PC-3 (cell line): ENCODE measurements around the gene ADGRV1. TPM values are rescaled to one million over a fixed set of nuclear protein-coding genes. Genes with fewer than 3 reads are reported as not detected.

Source experiments
- ATAC-seq: fragments of 200-7000 bp; cut with Tn5 transposase; 2 replicates; pipeline ENCODE4 v1.9.1; 2020; ENCODE audit warnings: mild to moderate bottlenecking, moderate library complexity
- BruUV-seq: library from RNA; stranded (reverse); fragments of 400-500 nt; replicated peaks from 2 replicates; lab custom pipeline; 2021; lab: Mats Ljungman, UMichigan
- CTCF ChIA-PET: fragments of 300-600 bp; sonication (Branson Sonifier 250); formaldehyde crosslinking; loops from one replicate; lab custom pipeline; 2022; ENCODE audit warnings: antibody characterized with exemption; lab: Charles Lee
- POLR2A ChIA-PET: fragments of 300-600 bp; sonication (Branson Sonifier 250); formaldehyde crosslinking; loops from one replicate; lab custom pipeline; 2022; ENCODE audit warnings: antibody characterized with exemption; ENCODE audit not compliant: unreplicated experiment; lab: Charles Lee
- DNase-seq: peaks from one replicate; pipeline ENCODE4 v3.0.0-alpha.2; 2015
- H2AFZ ChIP-seq: fragments of 300-600 bp; sonication (generic); 2 replicates; pipeline ENCODE4 v1.6.0; 2016; ENCODE audit warnings: antibody characterized with exemption, low read length
- H3F3A ChIP-seq: fragments of 300-600 bp; sonication (generic); one replicate; pipeline ENCODE4 v1.6.0; 2017; ENCODE audit warnings: antibody characterized with exemption, low read length, control low read depth, mild to moderate bottlenecking; ENCODE audit not compliant: unreplicated experiment
- H3K27ac ChIP-seq: fragments of 300-600 bp; sonication (generic); 2 replicates; pipeline ENCODE4 v1.5.1; 2016; ENCODE audit warnings: mild to moderate bottlenecking, low read length
- H3K27me3 ChIP-seq: fragments of 300-600 bp; sonication (generic); 2 replicates; pipeline ENCODE4 v1.6.1; 2016; ENCODE audit warnings: low read length, mixed read lengths
- H3K36me3 ChIP-seq: fragments of 300-600 bp; sonication (generic); 2 replicates; pipeline ENCODE4 v1.6.1; 2016; ENCODE audit warnings: low read depth, mixed run types, low read length, mixed read lengths
- H3K4me1 ChIP-seq: fragments of 300-600 bp; sonication (generic); 2 replicates; pipeline ENCODE4 v1.5.1; 2016; ENCODE audit warnings: low read length; ENCODE audit not compliant: insufficient read depth
- H3K4me2 ChIP-seq: fragments of 300-600 bp; sonication (generic); 2 replicates; pipeline ENCODE4 v1.6.0; 2016; ENCODE audit warnings: low read length
- H3K4me3 ChIP-seq: fragments of 300-600 bp; sonication (generic); 2 replicates; pipeline ENCODE4 v1.5.1; 2016; ENCODE audit warnings: mild to moderate bottlenecking, low read length, mixed read lengths
- H3K79me2 ChIP-seq: fragments of 300-600 bp; sonication (generic); 2 replicates; pipeline ENCODE4 v1.6.1; 2017; ENCODE audit warnings: low read length, mixed read lengths
- H3K9ac ChIP-seq: fragments of 300-600 bp; sonication (generic); 2 replicates; pipeline ENCODE4 v1.6.0; 2016; ENCODE audit warnings: mild to moderate bottlenecking, low read length
- H3K9me2 ChIP-seq: fragments of 300-600 bp; sonication (generic); replicated peaks from 2 replicates; pipeline ENCODE4 v1.6.1; 2016; ENCODE audit warnings: mixed run types, low read length, mixed read lengths
- H3K9me3 ChIP-seq: fragments of 300-600 bp; sonication (generic); 2 replicates; pipeline ENCODE4 v1.6.1; 2016; ENCODE audit warnings: low read length, mixed read lengths
- H4K20me1 ChIP-seq: fragments of 300-600 bp; sonication (generic); 2 replicates; pipeline ENCODE4 v1.6.1; 2016; ENCODE audit warnings: low read length, mixed read lengths
- CTCF ChIP-seq: fragments of 300-600 bp; sonication (generic); conservative IDR thresholded peaks from 2 replicates; pipeline ENCODE4 v1.5.1; 2017; ENCODE audit warnings: antibody characterized with exemption, low read depth, mild to moderate bottlenecking, low read length
- EZH2 ChIP-seq: fragments of 300-600 bp; sonication (generic); IDR thresholded peaks from one replicate; pipeline ENCODE4 v1.6.1; 2017; ENCODE audit warnings: antibody characterized with exemption, mild to moderate bottlenecking, low read length; ENCODE audit not compliant: unreplicated experiment
- EZH2phosphoT487 ChIP-seq: fragments of 300-600 bp; sonication (generic); IDR thresholded peaks from 2 replicates; pipeline ENCODE4 v1.6.1; 2018; ENCODE audit warnings: mild to moderate bottlenecking, antibody characterized with exemption, low read length, borderline replicate concordance
- intact Hi-C: fragments of 100-400 bp; cut with micrococcal nuclease; formaldehyde crosslinking; loops from 2 replicates; pipeline ENCODE4 v1.9.0; 2023
- total RNA-seq: library from RNA; depleted of rRNA; stranded (reverse); fragments of >200 nt; gene quantifications from 2 replicates; pipeline ENCODE4 v1.2.3, GENCODE V29; 2014

The ADGRV1 gene
- total RNA-seq, 1 experiment from 2014 or later, result 22.7 TPM

GRCh38 chr5:91027405-91028139, 469.0 kb downstream of the ADGRV1 start:
- Histone ChIP-seq H3K9me3 (no peaks in the 10 kb centered on the region), H3K4me2 (no peak overlapping the region), H3K9me2 (no peaks in the 10 kb centered on the region), H3K79me2 (no peaks in the 10 kb centered on the region), H3K4me1 (peaks cover 20% of the 10 kb centered on the region), H3F3A (no peaks in the 10 kb centered on the region), H3K27ac (no peak overlapping the region), H3K4me3 (no peak overlapping the region), H3K27me3 (no peaks in the 10 kb centered on the region), H3K9ac (no peak overlapping the region), H2AFZ (no peak overlapping the region), H4K20me1 (no peaks in the 10 kb centered on the region), H3K36me3 (no peaks in the 10 kb centered on the region)
- TF ChIP-seq EZH2 (no peak), CTCF (no peak), EZH2phosphoT487 (no peak)
- ATAC-seq, result no peak
- DNase-seq, result no peak
- POLR2A ChIA-PET, result no interaction called here
- BruUV-seq, result no TSS peak
- CTCF ChIA-PET, result interaction anchor here (0.7 kb wide), 1 partner anchor 28 kb away, joined by 3 read pairs; no protein-coding TSS in a partner anchor
- intact Hi-C loops, result no loop called here

- peaks cover 20% of the 10 kb centered on the region for H3K4me1 ChIP-seq
- H2AFZ ChIP-seq, result no peak overlapping the region
- H3K9ac ChIP-seq, result no peak overlapping the region
- DNase-seq, result no peak
- H3K9me2 ChIP-seq, result no peaks in the 10 kb centered on the region
- no peak for TF ChIP-seq EZH2phosphoT487
- TF ChIP-seq CTCF, result no peak
- TF ChIP-seq EZH2, result no peak
- no peaks in the 10 kb centered on the region for H3K79me2 ChIP-seq
- no peak for ATAC-seq
- no peak overlapping the region for H3K27ac ChIP-seq
- no peaks in the 10 kb centered on the region for H3K9me3 ChIP-seq
- H3K4me2 ChIP-seq, result no peak overlapping the region
- H3F3A ChIP-seq, result no peaks in the 10 kb centered on the region
- H3K36me3 ChIP-seq, result no peaks in the 10 kb centered on the region
- BruUV-seq, result no TSS peak
- intact Hi-C loops, result no loop called here
- H3K27me3 ChIP-seq, result no peaks in the 10 kb centered on the region
- no peaks in the 10 kb centered on the region for H4K20me1 ChIP-seq
- POLR2A ChIA-PET, result no interaction called here
- H3K4me3 ChIP-seq, result no peak overlapping the region
- CTCF ChIA-PET, result no interaction called here
These were observed 469.9 kb downstream of the ADGRV1 start for GRCh38 chr5:91028499-91028956.
